NCI-H510A (cell line): ENCODE data around the gene C1QTNF6.

ENCODE experiments used
- DNase-seq: peaks from one replicate; lab custom pipeline; 2025; lab: John Stamatoyannopoulos, UW

Gene C1QTNF6

GRCh38 chr22:37162221-37163095 lies 25.6 kb downstream of the C1QTNF6 start:
- DNase-seq, result no peak

- no peak for DNase-seq
Observed at GRCh38 chr22:37161443-37161842, 26.6 kb downstream of the C1QTNF6 start.

GRCh38 chr22:37160027-37160426 lies 28.0 kb downstream of the C1QTNF6 start:
- no peak for DNase-seq

- no peak for DNase-seq
Observed at GRCh38 chr22:37158963-37159290, 29.1 kb downstream of the C1QTNF6 start.

- no peak for DNase-seq
Observed at GRCh38 chr22:37157516-37158285, 30.3 kb downstream of the C1QTNF6 start.

- no peak for DNase-seq
Observed at GRCh38 chr22:37156686-37157435, 31.2 kb downstream of the C1QTNF6 start.

GRCh38 chr22:37155971-37156370 lies 32.1 kb downstream of the C1QTNF6 start:
- no peak for DNase-seq

- DNase-seq, result no peak
Observed at GRCh38 chr22:37154925-37155712, 32.9 kb downstream of the C1QTNF6 start.

GRCh38 chr22:37153901-37154300 lies 34.1 kb downstream of the C1QTNF6 start:
- no peak for DNase-seq

- DNase-seq, result no peak
Observed at GRCh38 chr22:37151401-37151800, 36.6 kb downstream of the C1QTNF6 start.

GRCh38 chr22:37150701-37151100 lies 37.3 kb downstream of the C1QTNF6 start:
- DNase-seq, result no peak

GRCh38 chr22:37148742-37149665 lies 39.0 kb downstream of the C1QTNF6 start:
- no peak for DNase-seq

- no peak for DNase-seq
Observed at GRCh38 chr22:37148031-37148651, 39.9 kb downstream of the C1QTNF6 start.

- no peak for DNase-seq
Observed at GRCh38 chr22:37147186-37147990, 40.7 kb downstream of the C1QTNF6 start.

GRCh38 chr22:37146507-37147180 lies 41.4 kb downstream of the C1QTNF6 start:
- no peak for DNase-seq

GRCh38 chr22:37146051-37146385 lies 42.0 kb downstream of the C1QTNF6 start:
- DNase-seq, result no peak

- no peak for DNase-seq
Observed at GRCh38 chr22:37145180-37146050, 42.6 kb downstream of the C1QTNF6 start.

- DNase-seq, result no peak
Observed at GRCh38 chr22:37144180-37144554, 43.9 kb downstream of the C1QTNF6 start.
